ENCODE measurements around the gene CRB3.
"Not testable (repeated sequence)": the region's sequence is repeated elsewhere in the genome, so short reads cannot be mapped to it uniquely, and the experiment has no call there.

CRB3 gene

DNA sequence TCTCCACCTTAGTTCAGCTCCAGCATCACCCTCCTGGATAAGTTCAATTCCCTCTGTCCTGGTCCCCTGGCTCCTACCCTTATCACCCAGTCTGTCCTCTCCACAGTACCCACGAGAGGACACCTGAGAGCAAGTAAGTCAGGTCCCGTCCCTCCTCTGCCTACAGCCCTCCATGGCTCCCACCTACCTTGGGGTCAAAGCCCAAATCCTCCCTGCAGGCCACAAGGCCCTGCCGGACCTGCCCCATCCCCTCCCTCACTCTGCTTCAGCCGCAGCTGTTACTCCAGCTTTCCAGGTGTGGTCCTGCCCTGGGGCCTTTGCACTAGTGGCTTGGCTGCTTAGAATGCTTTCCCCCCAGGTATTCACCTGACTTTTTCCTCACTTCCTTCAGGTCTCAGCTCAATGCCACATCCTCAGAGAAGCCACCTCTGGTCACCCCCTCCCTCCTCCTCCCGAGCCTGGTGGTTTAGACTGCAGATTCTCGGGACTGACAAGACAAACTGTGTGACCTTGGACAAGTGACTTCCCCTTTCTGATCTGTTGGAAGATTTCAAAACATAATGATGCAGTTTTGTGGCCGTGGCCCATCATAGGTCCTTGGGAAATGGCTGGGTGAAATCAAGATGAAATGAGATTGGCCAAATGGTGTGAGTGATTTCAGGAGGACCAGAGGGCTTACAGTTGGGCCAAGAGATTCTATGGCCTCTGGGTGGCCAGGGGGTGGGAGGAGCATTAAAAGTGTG, 34.4 kb downstream of the CRB3 start:
- DNase-seq, result no peak

DNA sequence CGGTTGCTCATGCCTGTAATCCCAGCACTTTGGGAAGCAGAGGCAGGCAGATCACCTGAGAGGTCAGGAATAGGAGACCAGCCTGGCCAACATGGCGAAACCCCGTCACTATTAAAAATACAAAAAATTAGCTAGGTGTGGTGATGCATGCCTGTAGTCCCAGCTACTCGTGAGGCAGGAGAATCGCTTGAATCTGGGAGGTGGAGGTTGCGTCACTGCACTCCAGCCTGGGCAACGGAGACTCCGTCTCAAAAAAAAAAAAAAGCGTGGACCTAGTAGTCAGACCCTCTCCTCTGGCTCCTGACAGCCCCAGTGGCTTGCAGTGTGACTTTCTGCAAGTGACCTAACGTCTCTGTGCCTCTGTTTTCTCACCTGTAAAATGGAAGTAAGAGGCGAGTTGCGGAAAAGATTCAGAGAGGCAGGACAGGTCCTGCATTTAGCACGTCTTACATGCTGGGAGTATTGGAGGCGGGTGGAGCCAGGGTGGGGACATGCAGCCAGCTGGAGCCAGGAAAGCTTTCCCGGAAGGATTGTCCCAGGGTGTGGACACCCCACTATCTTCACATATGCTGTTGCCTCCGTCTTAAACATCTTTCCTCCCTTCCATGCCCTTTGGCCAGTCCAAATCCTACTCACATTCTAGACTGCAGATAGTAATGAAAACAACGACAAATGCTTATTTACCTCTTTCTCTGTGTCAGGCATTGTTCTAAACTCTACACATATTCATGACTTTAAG, 35.1 kb downstream of the CRB3 start:
- no peak for DNase-seq

DNA sequence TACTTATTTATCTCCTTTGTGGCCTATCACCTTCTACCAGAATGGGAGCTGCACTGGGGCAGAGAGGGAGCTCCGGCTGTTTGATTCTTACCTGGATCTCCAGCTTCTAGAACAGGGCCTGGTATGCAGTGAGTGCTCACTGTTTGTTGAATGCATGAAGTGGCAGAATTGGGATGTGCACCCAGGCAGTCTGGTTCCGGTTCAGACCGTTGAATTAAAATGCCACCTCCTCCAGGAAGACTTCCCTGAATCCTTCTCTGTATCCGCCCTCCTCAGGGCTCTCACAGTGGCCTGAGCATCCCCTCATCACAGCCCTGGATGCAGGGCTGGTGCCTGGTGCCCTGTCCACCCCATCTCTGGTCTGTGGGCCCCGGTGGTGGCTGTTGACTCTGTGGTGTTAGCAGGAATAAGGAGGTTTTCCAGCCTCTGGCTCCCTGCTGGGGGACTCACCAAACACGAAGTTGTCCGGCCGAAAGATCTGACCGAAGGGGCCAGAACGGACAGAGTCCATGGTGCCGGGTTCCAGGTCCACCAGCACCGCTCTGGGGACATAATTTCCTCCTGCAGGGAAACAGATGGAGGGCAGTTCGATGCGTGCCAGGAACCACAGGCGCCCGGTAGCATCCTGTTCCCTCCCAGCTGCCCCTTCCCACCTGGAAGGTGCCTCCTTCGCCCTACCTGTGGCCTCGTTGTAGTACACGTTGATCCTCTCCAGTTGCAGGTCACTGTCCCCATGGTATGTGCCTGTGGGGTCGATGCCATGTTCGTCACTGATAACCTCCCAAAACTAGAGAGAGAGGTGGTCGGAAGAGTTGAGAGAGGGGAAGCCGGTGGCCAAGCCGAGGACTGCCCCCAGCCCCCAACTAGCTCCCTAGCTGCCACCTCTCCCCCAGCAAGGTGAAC, 37.0 kb downstream of the CRB3 start:
- no peak for DNase-seq

DNA sequence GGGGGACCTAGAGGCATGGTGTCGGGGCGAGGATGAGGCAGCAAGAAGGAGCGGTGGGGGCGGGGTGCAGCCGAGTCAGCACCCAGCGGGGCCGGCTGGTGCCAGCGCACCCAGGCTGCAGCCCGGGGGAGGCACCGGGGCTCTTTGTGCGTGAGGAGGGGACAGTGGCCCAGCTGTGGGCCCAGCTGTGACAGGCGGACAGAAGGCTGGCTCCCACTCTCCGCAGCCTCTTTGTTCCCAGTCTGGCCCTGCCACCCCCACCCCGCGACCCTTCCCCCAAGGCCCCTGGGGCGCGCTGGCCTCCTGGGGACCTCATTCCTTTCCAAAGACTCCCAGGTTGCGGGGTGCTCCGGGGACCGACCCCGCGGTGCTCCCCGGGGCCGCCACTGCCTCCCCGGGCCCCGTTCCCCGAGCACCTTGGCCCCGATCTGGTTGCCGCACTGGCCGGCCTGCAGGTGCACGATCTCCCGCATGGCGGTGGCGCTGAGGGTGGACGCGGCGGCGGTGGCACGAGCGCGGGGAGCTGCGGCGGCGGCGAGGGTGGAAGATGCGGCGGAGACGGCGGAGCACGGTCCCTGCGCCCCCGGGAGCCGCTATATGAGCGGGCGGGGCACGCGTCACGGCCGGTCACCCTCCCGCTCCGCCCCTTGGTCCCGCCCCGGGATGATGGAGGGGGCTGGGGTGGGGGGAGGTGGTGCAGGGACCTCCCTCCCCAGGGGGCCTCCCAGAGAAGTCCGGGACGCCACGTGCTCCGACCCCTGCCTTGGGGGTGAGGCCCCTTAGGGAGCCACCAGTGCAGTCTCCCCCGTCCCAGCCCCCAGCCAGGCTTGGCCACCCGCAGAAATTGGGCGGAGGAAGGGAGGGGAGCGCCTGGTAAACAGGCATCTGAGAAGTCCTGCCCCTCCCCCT, 37.9 kb downstream of the CRB3 start, which contains the start of gene TUBB4A:
TUBB4A (minus strand) TSS at position 570 of the 909 bp plus-strand sequence; CDS start at position 473, 97 bp downstream.
- peak; percentile 68 to 69 for DNase-seq

DNA sequence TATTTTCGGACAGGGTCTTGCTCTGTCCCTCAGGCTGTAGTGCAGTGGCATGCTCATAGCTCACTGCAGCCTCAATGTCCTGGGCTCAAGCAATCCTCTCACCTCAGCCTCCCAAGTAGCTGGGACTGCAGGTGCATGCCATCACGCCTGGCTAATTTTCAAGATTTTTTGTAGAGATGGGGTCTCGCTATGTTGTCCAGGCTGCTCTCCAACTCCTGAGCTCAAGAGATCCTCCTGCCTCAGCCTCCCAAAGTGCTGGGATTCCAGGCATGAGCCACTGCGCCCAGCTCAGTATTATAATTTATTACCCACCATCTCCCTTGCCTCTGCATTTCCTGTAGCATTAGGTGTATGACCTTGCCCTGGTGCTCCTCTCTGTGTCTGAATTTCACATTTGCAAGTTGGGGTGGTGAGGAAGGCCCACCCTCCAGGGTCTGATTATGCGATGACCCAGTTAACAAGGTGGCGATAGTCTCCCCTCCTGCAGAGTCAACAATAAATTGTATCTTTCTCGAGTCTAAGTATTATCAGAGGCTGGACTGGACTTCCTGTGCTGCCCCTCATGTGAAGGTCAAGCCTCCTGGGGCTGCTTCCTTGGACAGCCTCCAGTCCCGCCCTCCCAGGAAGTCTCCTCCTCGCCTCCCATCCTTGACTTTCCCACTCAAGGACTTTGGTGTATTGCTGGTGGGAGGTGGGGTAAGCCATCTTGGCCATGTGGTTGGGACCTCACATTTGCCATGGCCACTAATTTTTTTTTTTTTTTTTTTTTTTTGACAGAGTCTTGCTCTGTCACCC, 39.5 kb downstream of the CRB3 start:
- DNase-seq, result no peak

DNA sequence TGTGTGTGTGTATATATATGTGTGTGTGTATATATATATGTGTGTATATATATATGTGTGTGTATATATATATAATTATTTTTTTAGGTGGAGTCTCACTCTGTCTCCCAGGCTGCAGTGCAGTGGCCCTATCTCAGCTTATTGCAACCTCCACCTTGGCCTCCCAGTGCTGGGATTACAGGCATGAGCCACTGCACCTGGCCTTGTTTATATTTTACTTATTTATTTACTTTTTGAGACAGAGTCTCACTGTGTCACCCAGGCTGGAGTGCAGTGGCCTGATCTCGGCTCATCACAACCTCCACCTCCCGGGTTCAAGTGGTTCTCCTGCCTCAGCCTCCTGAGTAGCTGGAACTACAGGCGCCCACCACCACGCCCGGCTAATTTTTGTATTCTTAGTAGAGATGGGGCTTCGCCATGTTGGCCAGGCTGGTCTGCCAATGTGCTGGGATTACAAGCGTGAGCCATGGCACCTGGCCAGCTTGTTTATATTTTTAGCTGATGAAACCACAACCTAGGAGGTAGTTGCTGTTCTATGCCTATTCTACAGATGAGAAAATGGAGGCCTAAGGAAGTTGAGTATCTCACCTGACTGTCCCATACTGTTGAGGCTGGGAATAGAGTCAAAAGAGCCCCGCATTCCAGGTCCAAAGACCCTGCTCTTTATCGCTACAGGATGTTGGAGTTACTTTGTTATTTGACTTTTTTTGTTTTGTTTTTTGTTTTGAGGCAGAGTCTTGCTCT, 44.1 kb downstream of the CRB3 start:
- DNase-seq, result not testable (repeated sequence)

DNA sequence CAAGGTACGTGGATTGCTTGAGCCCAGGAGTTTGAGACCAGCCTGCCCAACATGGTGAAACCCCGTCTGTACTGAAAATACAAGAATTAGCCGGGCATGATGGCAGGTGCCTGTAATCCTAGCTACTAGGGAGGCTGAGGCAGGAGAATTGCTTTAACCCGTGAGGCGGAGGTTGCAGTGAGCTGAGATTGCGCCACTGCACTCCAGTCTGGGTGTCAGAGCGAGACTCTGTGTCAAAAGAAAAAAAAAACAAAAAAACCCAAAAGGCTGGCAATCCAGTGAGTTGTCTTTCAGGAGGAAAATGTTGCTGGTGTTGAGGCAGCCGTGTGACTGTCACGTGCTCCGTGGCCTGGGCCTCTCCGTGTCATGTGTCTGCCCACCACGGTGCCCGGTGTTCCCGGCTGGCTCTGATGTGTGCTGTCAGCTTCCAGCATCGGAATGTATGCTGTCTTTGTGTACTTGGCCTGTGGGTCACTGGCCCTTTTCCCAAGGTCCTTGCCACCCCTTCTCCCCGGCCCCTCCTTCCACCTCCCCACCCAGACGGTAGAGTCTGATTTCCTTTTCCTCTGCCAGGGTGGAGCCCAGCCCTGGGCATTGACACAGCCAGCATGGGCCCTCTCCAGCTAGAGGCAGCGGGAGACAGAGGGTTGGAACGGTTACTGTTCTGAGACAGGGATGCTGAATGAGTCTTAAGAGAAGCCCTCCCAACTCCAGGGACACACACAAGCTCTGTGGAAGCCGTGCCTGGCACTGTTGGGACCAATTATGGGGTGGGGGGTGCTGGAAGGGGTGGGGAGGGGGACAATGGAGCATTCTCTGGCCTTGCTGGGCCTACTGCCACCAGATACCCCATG, 45.3 kb downstream of the CRB3 start:
- no peak for DNase-seq

DNA sequence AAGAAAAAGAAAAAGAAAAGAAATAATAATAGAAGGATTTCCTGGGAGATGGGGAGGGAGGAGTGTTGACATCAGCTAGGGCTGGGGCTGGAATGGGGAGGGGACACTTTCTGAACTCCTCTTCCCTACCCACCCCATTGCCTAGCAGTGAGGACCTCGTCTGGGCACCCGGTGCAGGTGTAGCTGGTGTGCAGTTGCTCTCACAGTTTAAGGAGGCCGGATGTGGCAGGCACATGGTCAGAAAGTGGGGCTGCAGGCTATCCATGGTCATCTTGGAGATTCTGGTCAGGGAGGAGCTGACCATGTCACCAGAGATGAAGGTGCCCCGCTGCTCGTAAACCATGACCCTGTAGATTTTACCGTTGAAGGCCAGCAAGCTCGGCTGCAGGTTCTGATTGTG, 46.5 kb downstream of the CRB3 start:
- no peak for DNase-seq

DNA sequence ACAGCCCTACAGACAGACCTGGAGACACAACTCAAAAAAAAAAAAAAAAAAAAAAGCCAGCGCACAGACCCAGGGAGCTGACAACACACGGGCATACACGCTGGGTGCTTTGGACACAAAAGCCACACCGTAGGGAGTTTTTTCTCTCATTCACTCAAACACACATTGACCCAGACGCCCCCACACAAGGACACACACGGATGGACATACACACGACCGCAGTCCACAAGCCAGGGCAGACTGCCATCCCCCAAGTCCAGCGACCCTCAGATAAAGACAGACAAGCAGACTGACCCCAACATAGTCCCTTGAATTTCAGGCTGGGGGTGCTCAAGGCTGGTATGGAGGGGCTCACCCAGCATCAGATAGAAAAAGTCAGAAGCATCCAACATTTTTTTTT, 50.0 kb downstream of the CRB3 start:
- DNase-seq, result no peak

DNA sequence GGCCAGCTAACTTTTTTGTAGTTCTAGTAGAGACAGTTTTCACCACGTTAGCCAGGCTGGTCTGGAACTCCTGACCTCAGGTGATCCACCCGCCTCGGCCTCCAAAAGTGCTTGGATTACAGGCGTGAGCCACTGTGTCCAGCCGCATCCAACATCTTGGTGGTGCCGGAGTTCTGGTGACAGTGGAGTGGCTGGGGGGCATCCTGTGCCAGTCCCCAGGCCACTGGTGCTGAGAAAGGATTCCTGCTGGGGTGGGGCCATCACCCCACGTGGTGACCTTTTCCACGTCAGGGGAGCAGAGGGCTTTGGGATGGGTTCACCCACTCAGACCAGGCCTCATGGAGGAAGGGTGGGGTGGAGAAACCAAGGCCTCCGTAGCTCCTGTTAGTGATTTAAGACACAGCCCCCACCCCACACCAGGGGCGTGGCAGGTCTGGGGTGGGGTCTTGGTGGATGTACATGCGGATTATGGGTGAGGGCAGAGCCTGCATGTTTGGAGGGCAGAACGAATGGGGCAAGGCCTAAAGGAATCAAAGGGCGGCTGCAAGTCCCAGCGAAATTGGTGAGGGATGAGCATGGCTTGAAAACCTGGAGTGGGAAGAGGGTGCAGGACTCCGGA, 51.0 kb downstream of the CRB3 start:
- DNase-seq, result no peak

DNA sequence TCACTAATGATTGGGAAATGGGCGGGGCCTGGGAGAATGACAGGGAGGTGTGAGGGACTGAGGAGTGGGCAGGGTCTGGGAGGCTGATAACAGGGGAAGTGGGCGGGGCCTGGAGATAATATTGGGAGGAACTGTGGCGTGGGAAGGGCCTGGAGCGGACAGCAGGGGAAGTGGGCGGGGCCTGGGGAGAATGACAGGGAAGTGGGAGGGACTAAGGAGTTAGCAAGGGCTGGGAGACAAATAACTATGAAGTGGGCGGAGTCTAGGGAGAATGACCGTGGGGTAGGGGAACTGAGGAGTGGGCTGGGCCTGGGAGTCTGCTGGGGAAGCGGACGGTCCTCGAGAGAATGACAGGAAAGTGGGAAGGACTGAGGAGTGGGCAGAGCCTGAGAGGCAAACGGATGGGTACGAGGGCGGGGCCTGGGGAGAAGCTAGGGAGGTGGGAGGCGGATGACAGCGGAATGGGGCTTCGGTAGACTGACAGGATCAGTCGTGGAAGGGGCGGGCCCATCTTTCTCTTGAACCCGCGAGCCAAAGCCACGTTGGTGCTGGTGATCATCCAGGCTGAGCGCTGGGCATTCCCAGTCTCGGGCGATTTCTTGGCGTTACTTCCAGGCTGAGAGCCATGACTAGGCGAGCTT, 52.1 kb downstream of the CRB3 start:
- DNase-seq, result peak; percentile 83 to 86

Data from activated T-cell treated with anti-CD3 and anti-CD28 coated beads, Interleukin-2, amount 50 U/mL, for 48 hours (primary cell).